Endothelial cell (in vitro differentiated cells): ENCODE measurements around the gene ESCO1. TPM values are rescaled to one million over a fixed set of nuclear protein-coding genes. Genes with fewer than 3 reads are reported as not detected.
A peak's percentile ranks its signal among the peaks of the same experiment; 100 is the strongest.
"Not testable (repeated sequence)": the region's sequence is repeated elsewhere in the genome, so short reads cannot be mapped to it uniquely, and the experiment has no call there.

ENCODE experiments used
- DNase-seq: peaks from one replicate; pipeline ENCODE4 v3.0.0; 2021; ENCODE audit warnings: low spot score
- H3K27ac Mint-ChIP-seq: one replicate; pipeline ENCODE4 v1.8.0; 2021; ENCODE audit warnings: mixed read lengths, inconsistent platforms; ENCODE audit not compliant: unreplicated experiment
- H3K27me3 Mint-ChIP-seq: one replicate; pipeline ENCODE4 v1.8.0; 2021; ENCODE audit warnings: mild to moderate bottlenecking, moderate library complexity, mixed read lengths, inconsistent platforms; ENCODE audit not compliant: unreplicated experiment
- H3K36me3 Mint-ChIP-seq: one replicate; pipeline ENCODE4 v1.8.0; 2021; ENCODE audit warnings: mild to moderate bottlenecking, low read depth, mixed read lengths, inconsistent platforms; ENCODE audit not compliant: unreplicated experiment
- H3K4me1 Mint-ChIP-seq: one replicate; pipeline ENCODE4 v1.8.0; 2021; ENCODE audit warnings: mild to moderate bottlenecking, mixed read lengths, inconsistent platforms; ENCODE audit not compliant: unreplicated experiment
- H3K4me3 Mint-ChIP-seq: one replicate; pipeline ENCODE4 v1.8.0; 2021; ENCODE audit warnings: mild to moderate bottlenecking, mixed read lengths, inconsistent platforms; ENCODE audit not compliant: unreplicated experiment
- H3K9me3 Mint-ChIP-seq: one replicate; pipeline ENCODE4 v1.8.0; 2021; ENCODE audit warnings: mixed read lengths, inconsistent platforms; ENCODE audit not compliant: unreplicated experiment
- CTCF ChIP-seq: fragments of 200-600 bp; sonication (generic); IDR thresholded peaks from one replicate; pipeline ENCODE4 v1.5.0; 2021; ENCODE audit warnings: antibody characterized with exemption; ENCODE audit not compliant: unreplicated experiment
- total RNA-seq: library from RNA; stranded (reverse); fragmentation: NEBNext Ultra II Directional; extraction: Animal tissue kit (Norgen Biotek cat#: 25700); gene quantifications from one replicate; pipeline ENCODE4 v1.2.1, GENCODE V29; 2021; ENCODE audit not compliant: unreplicated experiment

The ESCO1 gene
- total RNA-seq, 1 donor from 2014 or later: 19.3 TPM

- Mint-ChIP-seq H3K9me3 (no peaks in the 10 kb centered on the region), H3K36me3 (peaks cover 10% of the 10 kb centered on the region), H3K4me3 (no peak overlapping the region), H3K27me3 (peaks cover 7% of the 10 kb centered on the region), H3K4me1 (peaks cover 45% of the 10 kb centered on the region), H3K27ac (no peak overlapping the region)
- no peak for DNase-seq
- TF ChIP-seq CTCF: no peak
These were observed 31.9 kb upstream of the ESCO1 start for GRCh38 chr18:21632393-21632792.

GRCh38 chr18:21629089-21629832 is 28.8 kb upstream of the ESCO1 start:
- no peak for TF ChIP-seq CTCF
- peak; percentile 21 for DNase-seq
- peaks cover 22% of the 10 kb centered on the region for H3K36me3 Mint-ChIP-seq

GRCh38 chr18:21621640-21622039 is 21.1 kb upstream of the ESCO1 start:
- H3K27me3 Mint-ChIP-seq, H3K27ac Mint-ChIP-seq, H3K4me1 Mint-ChIP-seq, DNase-seq, H3K9me3 Mint-ChIP-seq, H3K4me3 Mint-ChIP-seq: not testable (repeated sequence)
- H3K36me3 Mint-ChIP-seq: peaks cover 17% of the 10 kb centered on the region

More at GRCh38 chr18:21629089-21629832, 28.8 kb upstream of the ESCO1 start:
- peaks cover 7% of the 10 kb centered on the region for H3K27me3 Mint-ChIP-seq
- H3K4me1 Mint-ChIP-seq: peaks cover 35% of the 10 kb centered on the region
- peak overlapping the region; percentile 18 for H3K4me3 Mint-ChIP-seq
- no peaks in the 10 kb centered on the region for H3K9me3 Mint-ChIP-seq
- H3K27ac Mint-ChIP-seq: peak overlapping the region; percentile 95

GRCh38 chr18:21612125-21613039 is 11.9 kb upstream of the ESCO1 start, which contains the start of gene SNRPD1:
SNRPD1 (plus strand) TSS chr18:21612314; CDS start chr18:21612430, 116 bp downstream.
- peak; percentile 85 for TF ChIP-seq CTCF
- Mint-ChIP-seq H3K4me3 (peak within 1 kb of the TSS; percentile 96), H3K9me3 (no peaks in the 10 kb centered on the region), H3K27me3 (peaks cover 2% of the 10 kb centered on the region), H3K27ac (peak within 1 kb of the TSS; percentile 99), H3K4me1 (peaks cover 15% of the 10 kb centered on the region), H3K36me3 (peaks cover 15% of the 10 kb centered on the region)
- peak; percentile 98 for DNase-seq

GRCh38 chr18:21611401-21612124 is 11.1 kb upstream of the ESCO1 start:
- Mint-ChIP-seq H3K36me3 (peaks cover 15% of the 10 kb centered on the region), H3K4me1 (peaks cover 15% of the 10 kb centered on the region), H3K4me3 (peak overlapping the region; percentile 96), H3K27ac (peak overlapping the region; percentile 99)
- not testable (repeated sequence) for H3K9me3 Mint-ChIP-seq, DNase-seq, H3K27me3 Mint-ChIP-seq
